ENCODE data around the gene COX19.
A peak's percentile ranks its signal among the peaks of the same experiment; 100 is the strongest.

The COX19 gene

DNA sequence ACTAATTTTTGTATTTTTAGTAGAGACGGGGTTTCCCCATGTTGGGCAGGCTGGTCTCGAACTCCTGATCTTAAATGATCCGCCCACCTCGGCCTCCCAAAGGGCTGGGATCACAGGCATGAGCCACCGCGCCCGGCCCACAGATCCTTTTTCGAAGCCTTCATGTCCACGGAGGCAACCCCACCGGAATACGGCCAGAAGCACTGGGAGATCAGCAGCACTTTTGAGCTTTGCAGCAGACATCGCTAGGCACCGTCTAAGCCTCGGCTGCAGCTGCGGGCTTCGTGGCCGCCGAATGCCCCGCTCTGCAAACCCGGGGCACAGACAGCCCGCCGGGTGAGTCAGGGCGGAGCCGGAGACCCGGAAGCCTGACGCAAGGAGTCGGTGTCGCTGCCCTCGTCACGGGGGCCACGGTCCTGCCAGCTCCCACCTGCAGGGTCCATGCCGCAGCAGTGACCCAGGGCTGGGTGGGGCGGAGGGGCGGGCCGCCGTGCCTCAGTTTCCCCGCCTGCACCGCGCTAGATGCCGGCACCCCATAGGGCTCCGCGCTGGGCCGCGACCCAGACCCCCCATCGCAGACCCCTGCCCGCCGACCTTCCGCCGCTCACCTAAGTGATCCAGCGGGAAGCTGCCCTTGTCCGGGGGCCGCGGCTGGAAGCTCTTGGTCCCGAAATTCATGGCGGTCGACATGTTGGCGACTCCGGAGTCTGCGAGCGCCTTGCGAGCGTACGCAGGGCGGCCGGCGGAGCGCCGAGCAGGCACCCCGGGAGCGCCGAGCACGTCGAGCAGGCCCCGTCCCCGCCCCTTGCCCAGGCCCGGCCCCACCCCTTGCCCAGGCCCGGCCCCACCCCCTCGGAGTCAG is at the start of gene COX19:
TSS of gene COX19 (minus strand) at position 730 of the 862 bp plus-strand sequence. CDS start at position 690, 40 bp downstream.
- peak; percentile 49 for DNase-seq (ENCODE audit: low read depth)

DNA sequence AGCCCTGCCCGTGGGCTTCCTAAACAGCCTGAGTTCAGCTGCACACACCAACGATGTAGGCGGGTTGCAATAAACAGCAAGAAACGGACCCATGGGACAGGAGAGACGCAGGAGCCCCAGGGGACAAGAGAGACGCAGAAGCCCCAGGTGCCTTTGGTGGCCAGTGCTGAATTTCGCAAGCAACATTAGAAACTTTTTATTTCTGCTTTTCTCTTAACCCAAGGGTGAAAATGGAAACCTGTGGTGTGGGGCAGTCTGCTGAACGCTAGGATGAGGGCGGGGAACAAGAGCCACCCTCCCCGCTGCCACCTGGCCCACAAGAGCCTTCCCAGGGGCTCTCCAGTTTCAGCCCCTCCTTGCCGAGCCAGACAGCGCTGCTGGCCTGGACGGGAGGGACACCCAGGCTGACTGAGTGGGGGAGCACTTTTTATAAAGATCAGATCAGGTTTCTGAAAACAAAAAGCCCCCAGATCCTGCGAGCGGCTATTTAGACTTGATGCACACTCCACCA is 49.0 kb upstream of the COX19 start:
- no peak for DNase-seq (ENCODE audit: low read depth)

GRCh38 chr7:1022801-1023465 is 47.6 kb upstream of the COX19 start:
- no peak for DNase-seq (ENCODE audit: low read depth)

GRCh38 chr7:1022356-1022755 is 47.0 kb upstream of the COX19 start:
- DNase-seq (ENCODE audit: low read depth): no peak

GRCh38 chr7:1021931-1022330 is 46.6 kb upstream of the COX19 start:
- DNase-seq (ENCODE audit: low read depth): no peak

DNA sequence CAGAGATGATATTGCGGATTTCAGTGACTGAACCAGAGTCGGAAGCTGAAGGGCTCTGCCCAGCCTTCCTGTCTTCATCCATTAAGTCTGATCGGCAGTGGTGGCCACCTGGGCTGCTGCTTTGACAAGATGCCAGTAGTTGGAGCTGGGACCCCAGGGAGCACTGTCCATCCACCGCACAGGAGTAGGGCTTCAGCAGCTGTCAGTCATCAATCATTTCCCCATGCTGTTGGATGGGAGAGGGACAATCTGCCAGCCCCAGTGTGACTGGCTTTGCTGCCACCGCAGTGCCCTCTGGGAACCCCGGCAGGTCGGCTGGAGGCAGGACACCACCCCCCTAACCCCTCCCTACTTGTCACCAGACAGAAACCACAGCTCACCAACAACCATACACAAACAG is 46.0 kb upstream of the COX19 start:
- no peak for DNase-seq (ENCODE audit: low read depth)

GRCh38 chr7:1020849-1021251 is 45.5 kb upstream of the COX19 start:
- DNase-seq (ENCODE audit: low read depth): no peak

DNA sequence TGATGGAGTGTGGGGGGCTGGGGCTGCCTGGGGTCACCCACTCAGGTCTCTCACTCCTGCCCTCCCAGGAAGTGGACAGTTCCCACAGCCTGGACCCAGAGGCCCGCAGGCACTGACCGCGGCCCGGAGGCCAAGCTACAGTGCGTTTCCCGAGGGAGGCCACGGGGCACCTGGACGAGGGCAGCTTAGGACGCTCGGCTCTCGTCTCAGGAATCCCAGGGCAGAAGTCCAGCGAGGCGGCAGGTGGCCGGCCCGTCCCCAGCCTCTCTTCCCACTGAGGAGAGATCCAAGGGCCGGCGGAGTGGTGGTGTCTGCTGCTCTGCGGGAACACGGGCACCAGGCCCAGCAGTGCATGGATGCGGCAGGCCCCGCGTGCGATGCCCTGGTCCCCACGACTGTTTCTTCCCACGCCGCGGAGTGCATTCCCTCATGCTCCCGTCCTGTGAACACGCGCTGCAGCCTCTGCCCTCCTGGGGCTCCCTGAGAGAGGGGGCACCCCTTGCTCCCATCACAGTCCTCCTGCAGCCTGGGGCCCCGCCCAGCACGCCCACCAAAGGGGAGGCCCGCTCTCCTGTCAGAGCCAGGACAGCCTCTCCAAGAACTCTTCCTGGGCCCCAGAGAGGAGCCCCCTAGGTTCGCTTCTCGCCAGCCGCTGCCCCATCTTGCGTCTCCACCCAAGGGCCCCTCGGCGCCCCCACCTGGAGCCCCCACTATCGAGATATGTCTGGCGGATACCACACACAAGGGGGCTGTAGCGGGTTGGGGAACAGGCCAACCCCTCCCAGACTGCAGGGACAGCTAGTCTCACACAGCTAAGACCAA is 44.7 kb upstream of the COX19 start:
- no peak for DNase-seq (ENCODE audit: low read depth)

- DNase-seq (ENCODE audit: low read depth): no peak
Measured at GRCh38 chr7:1019255-1019785, 44.0 kb upstream of the COX19 start.

DNA sequence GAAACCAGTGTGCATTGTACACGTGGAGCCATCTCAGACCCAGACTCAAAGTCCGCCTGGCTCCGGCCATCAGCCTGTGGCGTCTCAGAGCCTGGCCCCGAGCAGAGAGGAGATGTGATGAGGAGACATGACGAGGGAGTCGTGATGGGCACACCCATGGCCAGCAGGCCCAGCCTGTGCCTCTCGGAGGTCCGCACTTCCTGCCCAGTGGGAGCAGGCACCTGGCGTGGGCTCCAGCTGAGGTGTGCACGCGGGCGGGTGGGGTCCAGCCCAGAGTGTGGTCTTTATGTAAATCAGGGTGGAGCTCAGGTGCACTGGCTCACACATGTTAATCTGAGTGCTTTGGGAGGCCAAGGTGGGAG is 43.0 kb upstream of the COX19 start:
- no peak for DNase-seq (ENCODE audit: low read depth)

DNA sequence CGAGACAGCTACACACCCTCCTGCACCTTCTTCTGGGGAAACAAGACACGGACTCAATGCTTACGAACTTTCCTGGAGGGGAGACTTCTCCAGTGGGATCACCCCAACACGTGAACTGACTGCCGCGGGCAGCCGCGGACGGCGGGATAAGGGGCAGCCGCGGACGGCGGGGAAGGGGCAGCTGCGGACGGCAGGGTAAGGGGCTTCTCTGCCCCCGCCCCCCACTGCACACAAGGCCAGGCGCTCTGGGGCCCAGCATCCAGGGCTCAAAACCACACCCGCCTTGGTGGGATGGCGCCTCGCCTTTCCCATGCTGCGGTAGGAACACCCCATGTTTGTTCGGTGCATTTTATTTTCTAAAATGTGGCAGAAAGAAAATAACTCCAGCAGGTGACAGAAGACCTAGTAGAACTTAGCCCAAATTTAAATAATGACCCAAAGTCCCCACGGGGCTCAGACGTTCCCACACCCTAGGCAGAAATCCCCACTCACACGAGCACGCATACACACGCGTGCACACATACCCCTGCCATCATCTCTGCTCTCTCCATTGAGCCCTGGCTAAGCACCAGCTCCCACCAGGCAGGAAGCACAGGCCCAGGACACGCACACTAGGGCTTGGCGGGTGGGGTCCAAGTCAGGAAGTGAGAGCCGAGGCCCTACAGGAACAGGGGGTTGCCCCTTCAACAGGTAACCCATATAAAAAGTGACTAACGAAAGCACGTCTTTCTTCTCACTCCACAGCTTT is 42.4 kb upstream of the COX19 start:
- no peak for DNase-seq (ENCODE audit: low read depth)

GRCh38 chr7:1016577-1017531 is 41.5 kb upstream of the COX19 start:
- DNase-seq (ENCODE audit: low read depth): no peak

- DNase-seq (ENCODE audit: low read depth): no peak
Measured at GRCh38 chr7:1015196-1016121, 40.1 kb upstream of the COX19 start.

- no peak for DNase-seq (ENCODE audit: low read depth)
Measured at GRCh38 chr7:1014681-1015080, 39.3 kb upstream of the COX19 start.

- DNase-seq (ENCODE audit: low read depth): no peak
Measured at GRCh38 chr7:1013581-1013980, 38.2 kb upstream of the COX19 start.

- no peak for DNase-seq (ENCODE audit: low read depth)
Measured at GRCh38 chr7:1012716-1013095, 37.4 kb upstream of the COX19 start.

GRCh38 chr7:1012004-1012715 is 36.8 kb upstream of the COX19 start:
- DNase-seq (ENCODE audit: low read depth): no peak

GRCh38 chr7:1011297-1012003 is 36.1 kb upstream of the COX19 start:
- DNase-seq (ENCODE audit: low read depth): no peak
